K562 (cell line): ENCODE data around the gene HOXB6. TPM values are rescaled to one million over a fixed set of nuclear protein-coding genes. Genes with fewer than 3 reads are reported as not detected.

Experiments used
- ATAC-seq: fragments of 200-7000 bp; cut with Tn5 transposase; 3 replicates; pipeline ENCODE4 v1.9.1; 2020; ENCODE audit warnings: moderate library complexity
- BruUV-seq: library from RNA; stranded (reverse); fragments of 400-500 nt; replicated peaks from 2 replicates; lab custom pipeline; 2021; lab: Mats Ljungman, UMichigan
- CTCF ChIA-PET: fragments of 300-600 bp; formaldehyde crosslinking; extraction: SDS; loops from one replicate; lab custom pipeline; 2021; ENCODE audit warnings: low intra/inter-chr PET ratio; lab: Yijun Ruan, JAX
- POLR2A ChIA-PET: fragments of 300-600, 350-650 bp; sonication (Branson Sonifier 250); formaldehyde crosslinking; extraction: SDS; loops from one replicate; lab custom pipeline; 2021; ENCODE audit warnings: antibody characterized with exemption, inconsistent platforms; lab: Yijun Ruan, JAX
- DNase-seq, 4 experiments: peaks; one replicate each; pipeline versions ENCODE4 v3.0.0 to v3.0.0-alpha.2; 2011 to 2018; ENCODE audit warnings: low spot score in 3 of 4, mixed read lengths in 3 of 4; ENCODE audit errors: extremely low read depth in 1 of 4
- FAIRE-seq: peaks from 2 replicates; lab custom pipeline; 2011; peaks lifted over from hg19 to GRCh38; lab: Jason Lieb, UNC
- H2AFZ ChIP-seq: 2 replicates; pipeline ENCODE4 v1.6.0; 2011; ENCODE audit warnings: low read depth, low read length, control low read depth, inconsistent platforms
- H3K27ac ChIP-seq: fragments of 200-600 bp; 3 replicates; pipeline ENCODE4 v1.8.0; 2011; ENCODE audit warnings: low read depth, mild to moderate bottlenecking, control low read depth, inconsistent platforms, low read length, moderate library complexity, mixed read lengths; ENCODE audit errors: extremely low read depth
- H3K27me3 ChIP-seq, 2 experiments: fragments of 300-600 bp in 1 of 2; 2 replicates in 1 of 2; 3 replicates in 1 of 2; pipeline versions ENCODE4 v1.6.0 to v1.8.0; 2011; ENCODE audit warnings: inconsistent platforms in 2 of 2, low read length in 2 of 2, mild to moderate bottlenecking in 1 of 2, mixed read lengths in 1 of 2, moderate library complexity in 1 of 2; ENCODE audit not compliant: control insufficient read depth in 2 of 2, insufficient read depth in 2 of 2
- H3K36me3 ChIP-seq: fragments of 300-600 bp; 3 replicates; pipeline ENCODE4 v1.8.0; 2011; ENCODE audit warnings: mild to moderate bottlenecking, low read length, inconsistent platforms; ENCODE audit not compliant: control insufficient read depth, insufficient read depth
- H3K4me1 ChIP-seq, 2 experiments: fragments of 200-600 bp in 1 of 2; replicated peaks in 1 of 2; 2 replicates in 1 of 2; 3 replicates in 1 of 2; pipeline versions ENCODE4 v1.5.1 to v1.8.0; 2011; ENCODE audit warnings: inconsistent platforms in 2 of 2, low read length in 2 of 2, mild to moderate bottlenecking in 1 of 2, mixed read lengths in 1 of 2, moderate library complexity in 1 of 2; ENCODE audit not compliant: control insufficient read depth in 2 of 2, insufficient read depth in 2 of 2
- H3K4me2 ChIP-seq: 2 replicates; pipeline ENCODE4 v1.6.1; 2011; ENCODE audit warnings: low read length, control low read depth, inconsistent platforms, mixed read lengths; ENCODE audit not compliant: insufficient read depth
- H3K4me3 ChIP-seq: fragments of 200-600 bp; sonication (generic), shearing (Covaris generic); 2 replicates; pipeline ENCODE4 v1.5.1; 2016; ENCODE audit warnings: control low read depth, inconsistent platforms
- H3K79me2 ChIP-seq: fragments of 200-600 bp; 3 replicates; pipeline ENCODE4 v1.8.0; 2011; ENCODE audit warnings: low read length, inconsistent platforms; ENCODE audit not compliant: control insufficient read depth, insufficient read depth
- H3K9ac ChIP-seq, 2 experiments: 2 replicates each; pipeline versions ENCODE4 v1.6.0 to v1.6.1; 2011; ENCODE audit warnings: low read depth in 2 of 2, low read length in 2 of 2, control low read depth in 1 of 2, inconsistent platforms in 1 of 2, mild to moderate bottlenecking in 1 of 2, mixed read lengths in 1 of 2; ENCODE audit not compliant: insufficient read depth in 1 of 2
- H3K9me1 ChIP-seq: one replicate; pipeline ENCODE4 v1.6.0; 2011; ENCODE audit warnings: inconsistent platforms, mild to moderate bottlenecking, low read length, moderate library complexity; ENCODE audit not compliant: control insufficient read depth, insufficient read depth
- H3K9me3 ChIP-seq: replicated peaks from 2 replicates; pipeline ENCODE4 v1.5.1; 2011; ENCODE audit warnings: low read depth, low read length, inconsistent platforms; ENCODE audit not compliant: control insufficient read depth, insufficient read depth
- H4K20me1 ChIP-seq: replicated peaks from 2 replicates; pipeline ENCODE4 v1.6.1; 2011; ENCODE audit warnings: low read length, inconsistent platforms, mixed read lengths; ENCODE audit not compliant: control insufficient read depth, insufficient read depth
- ARID3B ChIP-seq: fragments of 250-450 bp; sonication (Bioruptor Pico); IDR thresholded peaks from 2 replicates; pipeline ENCODE4 v1.4.0; 2020; ENCODE audit warnings: borderline replicate concordance
- CHD2 ChIP-seq: IDR thresholded peaks from 2 replicates; pipeline ENCODE4 v1.6.1; 2011; ENCODE audit warnings: low read depth, low read length
- CREB1 ChIP-seq, 2 experiments: sonication (generic) in 1 of 2; formaldehyde crosslinking in 1 of 2; IDR thresholded peaks; 2 replicates each; pipeline versions ENCODE4 v1.6.1 to v1.8.0; 2012 to 2022; ENCODE audit warnings: inconsistent platforms in 1 of 2, mild to moderate bottlenecking in 1 of 2, missing genetic modification reagents in 1 of 2, moderate library complexity in 1 of 2
- GMEB1 ChIP-seq: fragments of 250-450 bp; sonication (Bioruptor Pico); IDR thresholded peaks from 2 replicates; pipeline ENCODE4 v1.4.0; 2020; ENCODE audit warnings: mild to moderate bottlenecking
- MECOM ChIP-seq: fragments of 250-450 bp; sonication (Bioruptor Pico); IDR thresholded peaks from 2 replicates; pipeline ENCODE4 v1.8.0; 2022; ENCODE audit warnings: inconsistent platforms
- SMARCE1 ChIP-seq: fragments of 450-650 bp; IDR thresholded peaks from 2 replicates; pipeline ENCODE4 v1.7.1; 2016; ENCODE audit warnings: mild to moderate bottlenecking
- SPI1 ChIP-seq: IDR thresholded peaks from 2 replicates; pipeline ENCODE4 v1.6.1; 2011; ENCODE audit warnings: low read depth, low read length, control low read depth, borderline replicate concordance
- STAG1 ChIP-seq: sonication (generic); formaldehyde crosslinking; IDR thresholded peaks from 2 replicates; pipeline ENCODE4 v1.5.0; 2020; ENCODE audit warnings: missing genetic modification reagents, borderline replicate concordance
- ZBTB8A ChIP-seq: fragments of 450-650 bp; IDR thresholded peaks from 2 replicates; pipeline ENCODE4 v1.6.1; 2018; ENCODE audit warnings: mild to moderate bottlenecking, moderate library complexity; ENCODE audit not compliant: partially characterized antibody
- ZNF347 ChIP-seq: fragments of 450-650 bp; formaldehyde crosslinking; IDR thresholded peaks from 2 replicates; pipeline ENCODE4 v1.4.0; 2020; ENCODE audit warnings: low read depth, mild to moderate bottlenecking, moderate library complexity
- ZNF449 ChIP-seq: fragments of 250-450 bp; sonication (Bioruptor Pico); IDR thresholded peaks from 2 replicates; pipeline ENCODE4 v1.8.0; 2022; ENCODE audit warnings: moderate library complexity, mild to moderate bottlenecking, inconsistent platforms
- WGBS: fragments of 100-300 bp; shearing (Covaris generic); methylation state at CpG from one replicate; pipeline ENCODE4 v1.1.6; 2016; ENCODE audit warnings: low coverage, mixed read lengths; ENCODE audit not compliant: insufficient coverage; ENCODE audit errors: missing lambda C conversion rate; 5-methylcytosine and 5-hydroxymethylcytosine counted together
- in situ Hi-C: fragments of 300-500 bp; cut with MboI; formaldehyde crosslinking; loops from 4 replicates; pipeline ENCODE4 v1.15.0; 2018; ENCODE audit warnings: inconsistent platforms, mixed read lengths
- intact Hi-C: fragments of 100-400 bp; cut with micrococcal nuclease; formaldehyde crosslinking; loops from 2 replicates; pipeline ENCODE4 v1.14.2; 2022
- polyA plus RNA-seq, 8 experiments: library from polyadenylated mRNA; depleted of rRNA in 4 of 8; stranded (reverse) in 5 of 8; unstranded in 3 of 8; fragments of >200 nt; fragmentation: Nextera tagmentation in 2 of 8; fragmentation: Illumina TruSeq in 1 of 8; extraction: Ambion mirVana in 2 of 8; extraction: Trizol in 1 of 8; gene quantifications; 2 replicates each; pipeline versions ENCODE4 v1.2.1 to v1.2.3, GENCODE V29; 2011 to 2014; ENCODE audit warnings: inconsistent platforms in 1 of 8, missing spikeins in 1 of 8
- total RNA-seq, 7 experiments: library from RNA; depleted of rRNA in 6 of 7; stranded (reverse); fragments of >200 nt in 6 of 7; fragmentation: Illumina TruSeq in 2 of 7; extraction: Trizol in 2 of 7; gene quantifications; 2 replicates each; pipeline versions ENCODE4 v1.2.1 to v1.2.3, GENCODE V29; 2011 to 2021; ENCODE audit warnings: low replicate concordance in 1 of 7
- TF ChIP-seq, protein P1 (sequence below), 2 experiments: fragments of 200-800 bp in 1 of 2; sonication (Bioruptor generic) in 1 of 2; sonication (generic) in 1 of 2; formaldehyde crosslinking in 1 of 2; IDR thresholded peaks in 1 of 2; conservative IDR thresholded peaks in 1 of 2; 2 replicates each; pipeline versions ENCODE4 v1.5.0 to v1.6.1; 2016 to 2020; ENCODE audit warnings: missing compliant biosample characterization in 1 of 2, missing genetic modification characterization in 1 of 2, missing genetic modification reagents in 1 of 2
- TF ChIP-seq, protein P2 (sequence below): IDR thresholded peaks from 2 replicates; pipeline ENCODE4 v1.6.1; 2011; ENCODE audit not compliant: insufficient read length; ENCODE audit errors: extremely low read depth

The HOXB6 gene
- total and polyA plus RNA-seq, 9 of the 15 experiments (the other 6 are each of a cell fraction or from before 2014, with no cell fraction given) = 1.2 to 14.8 (median 4.9) TPM

DNA sequence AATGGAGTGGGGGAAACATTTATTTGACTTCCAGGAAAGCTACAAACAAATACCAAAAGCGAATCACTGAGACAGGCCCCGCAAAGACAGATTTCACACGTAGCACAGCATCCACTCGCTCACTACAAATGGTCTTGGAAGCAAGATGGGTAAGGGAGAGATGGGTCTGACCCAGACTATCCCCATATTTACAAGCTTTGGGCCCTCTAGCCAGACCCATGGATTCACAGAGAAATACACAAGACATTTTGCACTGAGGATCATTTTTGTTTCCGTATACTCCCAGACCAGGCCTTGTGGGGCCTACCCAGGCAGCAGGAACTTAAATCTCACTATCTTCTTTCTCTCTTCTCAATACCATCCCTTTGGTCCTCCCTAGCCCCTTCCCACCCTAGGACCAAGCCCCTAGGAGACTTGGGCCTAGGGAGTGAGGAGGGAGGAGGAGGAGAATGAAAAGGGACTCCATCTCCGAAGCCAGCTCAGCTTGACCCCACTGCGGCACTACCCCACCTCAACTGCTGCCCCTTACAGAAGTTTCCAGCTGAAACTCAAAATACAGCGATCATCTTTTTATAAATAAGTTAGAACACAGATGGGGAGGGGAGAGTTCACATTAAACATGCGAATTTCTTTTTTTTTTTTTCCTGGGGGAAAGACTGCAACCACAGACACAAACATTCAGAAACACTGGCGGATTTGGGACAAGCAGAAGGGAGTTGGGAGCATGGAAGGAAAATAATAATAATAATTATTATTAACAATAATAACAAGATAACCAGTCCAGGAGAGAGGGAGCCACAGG lies 13.3 kb downstream of the HOXB6 start:
- H3K79me2 ChIP-seq = no peaks in the 10 kb centered on the region
- DNase-seq (no peak), ATAC-seq (no peak)
- H4K20me1 ChIP-seq = no peaks in the 10 kb centered on the region
- H3K4me2 ChIP-seq = no peak overlapping the region
- H3K9ac ChIP-seq = no peak overlapping the region
- in situ Hi-C loops = loop anchor here (5.0 kb wide), 1 partner anchor 254 kb away; no protein-coding TSS in a partner anchor
- TF ChIP-seq STAG1 (CRISPR knock-in tag) = no peak
- no peak for TF ChIP-seq SPI1
- TF ChIP-seq CREB1 (IDR thresholded peaks at IDR 0.05) = no peak
- no peak for TF ChIP-seq CREB1 (CRISPR knock-in tag; IDR thresholded peaks at IDR 0.05)
- no peak for TF ChIP-seq ZBTB8A
- TF ChIP-seq, protein P1, sequence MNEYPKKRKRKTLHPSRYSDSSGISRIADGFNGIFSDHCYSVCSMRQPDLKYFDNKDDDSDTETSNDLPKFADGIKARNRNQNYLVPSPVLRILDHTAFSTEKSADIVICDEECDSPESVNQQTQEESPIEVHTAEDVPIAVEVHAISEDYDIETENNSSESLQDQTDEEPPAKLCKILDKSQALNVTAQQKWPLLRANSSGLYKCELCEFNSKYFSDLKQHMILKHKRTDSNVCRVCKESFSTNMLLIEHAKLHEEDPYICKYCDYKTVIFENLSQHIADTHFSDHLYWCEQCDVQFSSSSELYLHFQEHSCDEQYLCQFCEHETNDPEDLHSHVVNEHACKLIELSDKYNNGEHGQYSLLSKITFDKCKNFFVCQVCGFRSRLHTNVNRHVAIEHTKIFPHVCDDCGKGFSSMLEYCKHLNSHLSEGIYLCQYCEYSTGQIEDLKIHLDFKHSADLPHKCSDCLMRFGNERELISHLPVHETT (CRISPR knock-in tag; conservative IDR thresholded peaks at IDR 0.05 in 1 of 2, IDR thresholded peaks at IDR 0.05 in 1 of 2) = no peak
- no peak for TF ChIP-seq CHD2
- TF ChIP-seq MECOM (CRISPR knock-in tag) = no peak
- no peak for TF ChIP-seq ZNF347 (CRISPR knock-in tag)
- TF ChIP-seq, protein P2, sequence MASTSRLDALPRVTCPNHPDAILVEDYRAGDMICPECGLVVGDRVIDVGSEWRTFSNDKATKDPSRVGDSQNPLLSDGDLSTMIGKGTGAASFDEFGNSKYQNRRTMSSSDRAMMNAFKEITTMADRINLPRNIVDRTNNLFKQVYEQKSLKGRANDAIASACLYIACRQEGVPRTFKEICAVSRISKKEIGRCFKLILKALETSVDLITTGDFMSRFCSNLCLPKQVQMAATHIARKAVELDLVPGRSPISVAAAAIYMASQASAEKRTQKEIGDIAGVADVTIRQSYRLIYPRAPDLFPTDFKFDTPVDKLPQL = no peak
- no peak for TF ChIP-seq ARID3B (CRISPR knock-in tag)
- no peak for TF ChIP-seq ZNF449 (CRISPR knock-in tag)
- TF ChIP-seq SMARCE1 = no peak
- no peak for TF ChIP-seq GMEB1 (CRISPR knock-in tag)
- TF ChIP-seq, all 486 proteins: peak for 0
- Histone ChIP-seq H2AFZ (no peak overlapping the region), H3K9me3 (no peaks in the 10 kb centered on the region), H3K9me1 (no peaks in the 10 kb centered on the region), H3K27ac (no peak overlapping the region), H3K36me3 (no peaks in the 10 kb centered on the region; the same call in 2 of the 3 replicates), H3K4me3 (no peak overlapping the region), H3K4me1 (peaks cover 9 to 31% of the 10 kb centered on the region in 2 experiments; a peak in 3 of 5 replicates), H3K27me3 (no peaks in the 10 kb centered on the region)
- FAIRE-seq = no peak
- intact Hi-C loops = no loop called here
- CTCF ChIA-PET = interaction anchor here (0.7 kb wide), 1 partner anchor 579 kb away, joined by 3 read pairs; no protein-coding TSS in a partner anchor
- 87% methylated on average over 10 of the region's 10 CpGs for WGBS
- POLR2A ChIA-PET = interaction anchor here (0.8 to 3.7 kb wide), 3 partner anchors 8 to 298 kb away, joined by 3 to 12 read pairs (median 3); no protein-coding TSS in a partner anchor
- no TSS peak for BruUV-seq
